GM21526 (cell line): ENCODE data around the gene CTAGE15.

Experiments
- ATAC-seq: cut with Tn5 transposase; IDR thresholded peaks from one replicate; pipeline ENCODE4 v1.9.1; 2021; ENCODE audit warnings: moderate library complexity; ENCODE audit not compliant: unreplicated experiment, low FRiP score

CTAGE15 gene

GRCh38 chr7:143622130-143622529, 50.5 kb downstream of the CTAGE15 start:
- peak; percentile 30 for ATAC-seq
